Measurements from ENCODE around the gene JAZF1.

Gene JAZF1

GRCh38 chr7:28180364-28181147, at the start of gene JAZF1:
Gene JAZF1, minus strand, starts transcription at chr7:28180795.
- H3K9me3 ChIP-seq = no peaks in the 10 kb centered on the region
- H3K27ac ChIP-seq = peak within 1 kb of the TSS; percentile 73
- no peaks in the 10 kb centered on the region for H3K27me3 ChIP-seq

GRCh38 chr7:28230261-28230660, 49.7 kb upstream of the JAZF1 start:
- Histone ChIP-seq H3K27ac (no peak overlapping the region), H3K27me3 (no peaks in the 10 kb centered on the region), H3K36me3 (no peaks in the 10 kb centered on the region), H3K4me3 (ENCODE audit: low read depth in 1 of 2, low read length in 1 of 2) (no peak overlapping the region), H3K4me1 (ENCODE audit: control insufficient read depth in 1 of 2, insufficient read depth in 1 of 2, low read depth in 1 of 2, low read length in 1 of 2) (no peaks in the 10 kb centered on the region), H3K9me3 (no peaks in the 10 kb centered on the region)
- TF ChIP-seq, protein P1, sequence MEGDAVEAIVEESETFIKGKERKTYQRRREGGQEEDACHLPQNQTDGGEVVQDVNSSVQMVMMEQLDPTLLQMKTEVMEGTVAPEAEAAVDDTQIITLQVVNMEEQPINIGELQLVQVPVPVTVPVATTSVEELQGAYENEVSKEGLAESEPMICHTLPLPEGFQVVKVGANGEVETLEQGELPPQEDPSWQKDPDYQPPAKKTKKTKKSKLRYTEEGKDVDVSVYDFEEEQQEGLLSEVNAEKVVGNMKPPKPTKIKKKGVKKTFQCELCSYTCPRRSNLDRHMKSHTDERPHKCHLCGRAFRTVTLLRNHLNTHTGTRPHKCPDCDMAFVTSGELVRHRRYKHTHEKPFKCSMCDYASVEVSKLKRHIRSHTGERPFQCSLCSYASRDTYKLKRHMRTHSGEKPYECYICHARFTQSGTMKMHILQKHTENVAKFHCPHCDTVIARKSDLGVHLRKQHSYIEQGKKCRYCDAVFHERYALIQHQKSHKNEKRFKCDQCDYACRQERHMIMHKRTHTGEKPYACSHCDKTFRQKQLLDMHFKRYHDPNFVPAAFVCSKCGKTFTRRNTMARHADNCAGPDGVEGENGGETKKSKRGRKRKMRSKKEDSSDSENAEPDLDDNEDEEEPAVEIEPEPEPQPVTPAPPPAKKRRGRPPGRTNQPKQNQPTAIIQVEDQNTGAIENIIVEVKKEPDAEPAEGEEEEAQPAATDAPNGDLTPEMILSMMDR (IDR thresholded peaks at IDR 0.05) = no peak

More at GRCh38 chr7:28180364-28181147, at the start of gene JAZF1:
- TF ChIP-seq, protein P1 (IDR thresholded peaks at IDR 0.05) = no peak
- Histone ChIP-seq H3K36me3 (no peaks in the 10 kb centered on the region), H3K4me1 (ENCODE audit: control insufficient read depth in 1 of 2, insufficient read depth in 1 of 2, low read depth in 1 of 2, low read length in 1 of 2) (peaks cover 14 to 15% of the 10 kb centered on the region in 2 experiments), H3K4me3 (ENCODE audit: low read depth in 1 of 2, low read length in 1 of 2) (peak within 1 kb of the TSS; percentile 75 to 85)

- TF ChIP-seq, protein P1 (IDR thresholded peaks at IDR 0.05) = no peak
- Histone ChIP-seq H3K27ac (no peak overlapping the region), H3K27me3 (no peaks in the 10 kb centered on the region), H3K9me3 (no peaks in the 10 kb centered on the region), H3K36me3 (no peaks in the 10 kb centered on the region), H3K4me1 (ENCODE audit: control insufficient read depth in 1 of 2, insufficient read depth in 1 of 2, low read depth in 1 of 2, low read length in 1 of 2) (no peaks in the 10 kb centered on the region), H3K4me3 (ENCODE audit: low read depth in 1 of 2, low read length in 1 of 2) (no peak overlapping the region)
Measured at GRCh38 chr7:28228396-28228795, 47.8 kb upstream of the JAZF1 start.

DNA sequence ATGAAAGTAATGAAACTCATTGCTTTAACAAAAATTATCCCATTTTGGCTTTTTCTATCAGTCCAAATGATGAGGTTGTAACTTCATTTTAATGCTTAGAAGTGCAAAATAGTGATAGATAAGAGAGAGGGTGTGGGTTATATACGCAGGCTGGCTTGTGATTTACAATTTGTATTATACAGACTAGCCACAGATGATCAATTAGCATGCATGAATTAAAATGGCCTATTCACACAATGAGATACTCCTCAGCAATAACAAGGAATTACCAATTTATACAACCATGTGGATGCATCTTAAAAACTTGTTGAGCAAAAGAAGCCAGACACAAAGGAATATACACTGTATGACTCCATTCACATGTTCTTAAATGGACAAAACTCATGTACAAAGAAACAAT, 45.4 kb upstream of the JAZF1 start:
- H3K4me3 ChIP-seq (ENCODE audit: low read depth in 1 of 2, low read length in 1 of 2) = no peak overlapping the region
- TF ChIP-seq, protein P1 (IDR thresholded peaks at IDR 0.05) = no peak
- no peaks in the 10 kb centered on the region for H3K9me3 ChIP-seq
- H3K27ac ChIP-seq = no peak overlapping the region
- H3K36me3 ChIP-seq = no peaks in the 10 kb centered on the region
- no peaks in the 10 kb centered on the region for H3K27me3 ChIP-seq
- no peaks in the 10 kb centered on the region for H3K4me1 ChIP-seq (ENCODE audit: control insufficient read depth in 1 of 2, insufficient read depth in 1 of 2, low read depth in 1 of 2, low read length in 1 of 2)

DNA sequence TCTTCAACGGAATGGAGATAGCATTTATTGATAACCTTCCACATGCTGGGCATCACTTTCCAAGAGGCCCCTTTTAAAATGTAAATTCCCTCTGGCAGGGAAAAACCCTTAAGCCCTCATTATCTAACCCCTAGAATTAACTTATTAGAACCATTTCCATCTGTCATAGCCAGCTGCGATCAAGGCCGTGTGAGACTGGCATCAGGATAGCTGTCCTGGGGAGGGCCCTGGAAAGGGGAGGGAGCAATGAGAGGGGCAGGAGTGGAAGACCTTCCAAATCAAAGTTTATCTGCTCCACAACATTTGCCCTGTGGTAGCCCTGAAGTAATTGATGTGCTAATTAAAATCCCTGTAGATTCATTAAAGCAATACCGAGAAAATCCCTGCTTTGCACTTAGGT, 45.0 kb upstream of the JAZF1 start:
- TF ChIP-seq, protein P1 (IDR thresholded peaks at IDR 0.05) = no peak
- Histone ChIP-seq H3K9me3 (no peaks in the 10 kb centered on the region), H3K36me3 (no peaks in the 10 kb centered on the region), H3K27me3 (no peaks in the 10 kb centered on the region), H3K4me3 (ENCODE audit: low read depth in 1 of 2, low read length in 1 of 2) (no peak overlapping the region), H3K4me1 (ENCODE audit: control insufficient read depth in 1 of 2, insufficient read depth in 1 of 2, low read depth in 1 of 2, low read length in 1 of 2) (no peaks in the 10 kb centered on the region), H3K27ac (no peak overlapping the region)
